ENCODE results near the gene ANGPTL2. TPM values are rescaled to one million over a fixed set of nuclear protein-coding genes. Genes with fewer than 3 reads are reported as not detected.

Gene ANGPTL2
- total RNA-seq, 4 donors from 2014 or later, result 36.5 to 52.5 (median 50.8) TPM

GRCh38 chr9:127104581-127105311, 17.7 kb downstream of the ANGPTL2 start:
- no peak for ATAC-seq
- TF ChIP-seq, protein P1, sequence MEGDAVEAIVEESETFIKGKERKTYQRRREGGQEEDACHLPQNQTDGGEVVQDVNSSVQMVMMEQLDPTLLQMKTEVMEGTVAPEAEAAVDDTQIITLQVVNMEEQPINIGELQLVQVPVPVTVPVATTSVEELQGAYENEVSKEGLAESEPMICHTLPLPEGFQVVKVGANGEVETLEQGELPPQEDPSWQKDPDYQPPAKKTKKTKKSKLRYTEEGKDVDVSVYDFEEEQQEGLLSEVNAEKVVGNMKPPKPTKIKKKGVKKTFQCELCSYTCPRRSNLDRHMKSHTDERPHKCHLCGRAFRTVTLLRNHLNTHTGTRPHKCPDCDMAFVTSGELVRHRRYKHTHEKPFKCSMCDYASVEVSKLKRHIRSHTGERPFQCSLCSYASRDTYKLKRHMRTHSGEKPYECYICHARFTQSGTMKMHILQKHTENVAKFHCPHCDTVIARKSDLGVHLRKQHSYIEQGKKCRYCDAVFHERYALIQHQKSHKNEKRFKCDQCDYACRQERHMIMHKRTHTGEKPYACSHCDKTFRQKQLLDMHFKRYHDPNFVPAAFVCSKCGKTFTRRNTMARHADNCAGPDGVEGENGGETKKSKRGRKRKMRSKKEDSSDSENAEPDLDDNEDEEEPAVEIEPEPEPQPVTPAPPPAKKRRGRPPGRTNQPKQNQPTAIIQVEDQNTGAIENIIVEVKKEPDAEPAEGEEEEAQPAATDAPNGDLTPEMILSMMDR (IDR thresholded peaks at IDR 0.05), result no peak
- no peak for TF ChIP-seq POLR2AphosphoS5 (IDR thresholded peaks at IDR 0.05)
- no peak for TF ChIP-seq POLR2A (IDR thresholded peaks at IDR 0.05)
- TF ChIP-seq EP300 (IDR thresholded peaks at IDR 0.05), result no peak
- 88 to 100% methylated on average over 1 to 4 of the region's 7 CpGs for WGBS, 2 donors (ENCODE audit: low coverage in 1 of 2)
- H3K4me3 ChIP-seq, result no peak overlapping the region
- H3K36me3 ChIP-seq, result peaks cover 0 to 11% of the 10 kb centered on the region in 2 donors
- H3K27ac ChIP-seq, result peak overlapping the region in 1 of 4 donors; percentile 33
- H3K9me3 ChIP-seq, result no peaks in the 10 kb centered on the region
- peaks cover 0 to 97% (median 5%) of the 10 kb centered on the region in 3 donors for H3K4me1 ChIP-seq
- no peaks in the 10 kb centered on the region for H3K27me3 ChIP-seq

DNA sequence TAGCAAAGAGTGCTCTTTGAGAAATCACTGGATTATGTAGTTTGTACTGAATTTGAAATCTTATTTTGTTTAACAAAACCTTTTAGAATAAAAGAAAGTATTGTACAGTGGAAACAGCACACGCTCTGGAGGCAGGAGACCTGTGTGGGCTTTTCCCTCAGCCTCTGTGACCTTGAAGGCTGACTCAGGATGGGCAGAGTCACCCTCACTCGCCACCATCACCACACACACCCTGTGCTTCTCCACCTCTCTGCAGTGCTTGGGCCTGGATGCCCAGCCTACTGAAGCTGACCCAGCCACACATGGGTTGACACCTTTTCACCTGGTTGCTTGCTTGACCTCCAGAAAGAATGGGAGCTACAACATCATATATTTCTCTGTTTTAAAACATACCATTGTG, 19.6 kb downstream of the ANGPTL2 start:
- H3K9me3 ChIP-seq, result no peaks in the 10 kb centered on the region
- H3K4me3 ChIP-seq, result no peak overlapping the region
- H3K36me3 ChIP-seq, result peaks cover 0 to 7% of the 10 kb centered on the region in 2 donors
- WGBS, 2 donors (ENCODE audit: low coverage in 1 of 2), result 94 to 100% methylated on average over 1 to 2 of the region's 2 CpGs
- no peak for ATAC-seq
- no peaks in the 10 kb centered on the region for H3K27me3 ChIP-seq
- peaks cover 0 to 91% (median 5%) of the 10 kb centered on the region in 3 donors for H3K4me1 ChIP-seq
- no peak for TF ChIP-seq POLR2AphosphoS5 (IDR thresholded peaks at IDR 0.05)
- TF ChIP-seq EP300 (IDR thresholded peaks at IDR 0.05), result no peak
- TF ChIP-seq, protein P1 (IDR thresholded peaks at IDR 0.05), result no peak
- TF ChIP-seq POLR2A (IDR thresholded peaks at IDR 0.05), result no peak
- H3K27ac ChIP-seq, result peak overlapping the region in 1 of 4 donors; percentile 6

DNA sequence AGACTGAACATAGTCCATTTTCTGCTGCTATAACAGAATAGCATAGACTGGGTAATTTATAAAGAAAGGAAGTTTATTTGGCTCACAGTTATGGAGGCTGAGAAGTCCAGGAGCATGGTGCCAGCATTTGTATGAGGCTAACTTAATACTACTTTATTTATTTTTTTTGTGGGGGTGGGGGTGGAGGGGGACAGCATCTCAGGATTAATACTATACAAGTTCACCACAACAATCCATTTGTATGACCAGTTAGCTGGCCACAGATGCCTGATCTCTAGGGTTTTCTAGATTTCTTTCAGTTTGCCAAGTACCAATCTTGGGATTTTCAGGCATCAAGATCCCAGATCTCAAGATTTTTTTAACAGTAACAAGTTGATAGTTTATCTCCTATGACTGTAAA, 20.3 kb downstream of the ANGPTL2 start:
- peaks cover 0 to 4% of the 10 kb centered on the region in 2 donors for H3K36me3 ChIP-seq
- no peak for ATAC-seq
- TF ChIP-seq POLR2A (IDR thresholded peaks at IDR 0.05) (no peak), POLR2AphosphoS5 (IDR thresholded peaks at IDR 0.05) (no peak), EP300 (IDR thresholded peaks at IDR 0.05) (no peak)
- TF ChIP-seq, protein P1 (IDR thresholded peaks at IDR 0.05), result no peak
- H3K4me1 ChIP-seq, result peaks cover 0 to 85% (median under 1%) of the 10 kb centered on the region in 3 donors
- H3K27me3 ChIP-seq, result no peaks in the 10 kb centered on the region
- H3K9me3 ChIP-seq, result no peaks in the 10 kb centered on the region
- no peak overlapping the region for H3K27ac ChIP-seq
- H3K4me3 ChIP-seq, result no peak overlapping the region

DNA sequence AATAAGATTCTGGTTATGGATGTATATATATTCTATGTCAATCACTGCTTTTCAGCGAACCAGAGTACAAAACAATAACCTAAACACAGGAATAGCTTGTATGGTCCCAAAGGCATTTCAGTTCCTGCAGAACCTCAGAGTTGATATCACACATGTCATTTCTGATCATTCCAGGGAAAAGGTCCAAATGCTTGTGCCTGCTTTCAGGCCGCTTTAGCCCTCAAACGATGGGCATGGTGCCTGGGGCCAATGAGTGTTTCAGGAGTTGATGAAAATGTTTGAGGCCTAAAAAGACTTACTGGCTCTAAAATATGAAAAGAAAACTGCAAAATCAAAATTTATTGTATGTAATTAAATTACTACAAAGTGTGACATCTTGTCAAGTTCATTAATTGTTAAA, 22.8 kb downstream of the ANGPTL2 start:
- no peak for TF ChIP-seq EP300 (IDR thresholded peaks at IDR 0.05)
- TF ChIP-seq POLR2AphosphoS5 (IDR thresholded peaks at IDR 0.05), result peak; percentile 64
- Histone ChIP-seq H3K27me3 (no peaks in the 10 kb centered on the region), H3K9me3 (no peaks in the 10 kb centered on the region), H3K4me1 (peaks cover 0 to 60% (median 0%) of the 10 kb centered on the region in 3 donors), H3K27ac (peak overlapping the region in 2 of 4 donors; percentile 52 to 57), H3K36me3 (peaks cover 0 to 11% of the 10 kb centered on the region in 2 donors), H3K4me3 (no peak overlapping the region)
- WGBS, 2 donors (ENCODE audit: low coverage in 1 of 2), result 49 to 62% methylated on average over 2 to 3 of the region's 3 CpGs
- no peak for ATAC-seq

DNA sequence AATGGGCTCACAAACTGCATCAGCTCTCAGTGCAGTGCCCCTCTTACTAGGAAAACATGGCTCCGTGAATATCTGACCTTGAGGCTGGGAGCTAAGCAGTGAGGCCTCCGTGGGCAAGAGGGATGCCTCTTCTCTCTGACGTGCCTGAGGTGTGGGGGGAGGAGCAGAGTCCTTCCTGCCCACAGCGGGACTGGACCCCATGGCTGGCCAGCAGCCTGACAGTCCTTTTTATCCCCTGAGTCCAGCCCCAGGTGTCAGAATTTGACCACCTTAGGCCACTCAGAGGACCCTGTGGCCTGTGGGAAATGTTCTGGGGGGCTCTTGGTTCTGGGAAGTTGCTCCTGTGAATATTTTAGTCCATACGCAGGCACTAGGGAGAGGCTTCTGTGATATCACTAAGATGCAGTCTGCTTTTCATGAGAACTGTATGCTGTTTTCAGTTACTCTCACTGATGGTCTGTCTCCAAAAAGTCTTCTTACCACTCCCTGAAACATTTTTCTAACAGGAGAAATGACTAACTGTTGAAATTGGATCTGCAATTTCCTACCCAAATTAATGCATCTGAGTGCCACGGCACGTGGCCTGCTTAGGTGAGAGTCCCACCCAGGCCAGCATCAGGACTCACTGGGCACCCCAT, 23.4 kb downstream of the ANGPTL2 start:
- Histone ChIP-seq H3K27ac (peak overlapping the region in 2 of 4 donors; percentile 52 to 57), H3K36me3 (peaks cover 0 to 17% of the 10 kb centered on the region in 2 donors), H3K9me3 (no peaks in the 10 kb centered on the region), H3K4me1 (peaks cover 0 to 54% (median 0%) of the 10 kb centered on the region in 3 donors), H3K4me3 (no peak overlapping the region), H3K27me3 (no peaks in the 10 kb centered on the region)
- TF ChIP-seq POLR2A (IDR thresholded peaks at IDR 0.05), result no peak
- TF ChIP-seq, protein P1 (IDR thresholded peaks at IDR 0.05), result no peak
- TF ChIP-seq EP300 (IDR thresholded peaks at IDR 0.05), result no peak
- no peak for TF ChIP-seq POLR2AphosphoS5 (IDR thresholded peaks at IDR 0.05)
- no peak for ATAC-seq
- WGBS, 2 donors (ENCODE audit: low coverage in 1 of 2), result 76% methylated on average over 3 of the region's 7 CpGs; no CpG with 5 or more reads in 1 of the 2 donors
